Endometrium (tissue), 2 donors: ENCODE results near the gene CBLC.

ENCODE experiments used
- FAIRE-seq: peaks from 2 replicates; lab custom pipeline; 2012; peaks lifted over from hg19 to GRCh38; lab: Jason Lieb, UNC
- donor health status: control.
- donor health status: control.

CBLC gene

GRCh38 chr19:44746946-44747738, 30.5 kb upstream of the CBLC start:
- peak; percentile 54 for FAIRE-seq

GRCh38 chr19:44747739-44748425, 29.8 kb upstream of the CBLC start:
- FAIRE-seq = no peak

- FAIRE-seq = no peak
These were observed 29.1 kb upstream of the CBLC start, which contains the start of gene BCL3 for GRCh38 chr19:44748426-44749254. Gene BCL3, plus strand, starts transcription at chr19:44748708. Its CDS starts 83 bp downstream, at chr19:44748791.

GRCh38 chr19:44749292-44749691, 28.4 kb upstream of the CBLC start:
- FAIRE-seq = no peak

GRCh38 chr19:44749994-44750393, 27.7 kb upstream of the CBLC start:
- no peak for FAIRE-seq

GRCh38 chr19:44752123-44752815, 25.4 kb upstream of the CBLC start:
- FAIRE-seq = no peak

GRCh38 chr19:44752816-44753625, 24.7 kb upstream of the CBLC start:
- FAIRE-seq = no peak

- no peak for FAIRE-seq
These were observed 24.1 kb upstream of the CBLC start for GRCh38 chr19:44753626-44753931.

- FAIRE-seq = no peak
These were observed 23.5 kb upstream of the CBLC start for GRCh38 chr19:44753932-44754749.

GRCh38 chr19:44754750-44755080, 23.0 kb upstream of the CBLC start:
- FAIRE-seq = no peak

GRCh38 chr19:44755219-44755618, 22.5 kb upstream of the CBLC start:
- FAIRE-seq = no peak

- FAIRE-seq = no peak
These were observed 21.6 kb upstream of the CBLC start for GRCh38 chr19:44756089-44756562.

GRCh38 chr19:44757057-44757734, 20.5 kb upstream of the CBLC start:
- FAIRE-seq = no peak

GRCh38 chr19:44757735-44758505, 19.8 kb upstream of the CBLC start:
- no peak for FAIRE-seq

GRCh38 chr19:44758596-44758995, 19.1 kb upstream of the CBLC start:
- no peak for FAIRE-seq

GRCh38 chr19:44759083-44759804, 18.4 kb upstream of the CBLC start:
- no peak for FAIRE-seq

GRCh38 chr19:44762038-44762437, 15.7 kb upstream of the CBLC start:
- FAIRE-seq = no peak
